Thymus (tissue), 11 donors: Measurements from ENCODE around the gene HBP1. TPM values are rescaled to one million over a fixed set of nuclear protein-coding genes. Genes with fewer than 3 reads are reported as not detected.
"Not testable (repeated sequence)": the region's sequence is repeated elsewhere in the genome, so short reads cannot be mapped to it uniquely, and the experiment has no call there.

Experiments
- DNase-seq, 9 donors: peaks; one replicate each; pipeline ENCODE4 v3.0.0-alpha.2; 2013; ENCODE audit warnings: low spot score in 9 of 9, low read depth in 6 of 9, missing footprints in 1 of 9
- H3K27ac ChIP-seq, 2 donors: one replicate each; pipeline ENCODE4 v1.5.1; 2013; ENCODE audit warnings: control low read depth in 1 of 2, low read depth in 1 of 2, low read length in 1 of 2, mild to moderate bottlenecking in 1 of 2, moderate library complexity in 1 of 2
- H3K27me3 ChIP-seq, 2 donors: one replicate each; pipeline ENCODE4 v1.5.1; 2013; ENCODE audit warnings: low read length in 1 of 2; ENCODE audit not compliant: control insufficient read depth in 2 of 2, insufficient read depth in 1 of 2
- H3K36me3 ChIP-seq, 2 donors: one replicate each; pipeline ENCODE4 v1.5.1; 2013; ENCODE audit warnings: low read length in 1 of 2, mild to moderate bottlenecking in 1 of 2, moderate library complexity in 1 of 2; ENCODE audit not compliant: control insufficient read depth in 2 of 2, insufficient read depth in 2 of 2
- H3K4me1 ChIP-seq, 2 donors: one replicate each; pipeline ENCODE4 v1.5.1; 2013; ENCODE audit warnings: low read length in 2 of 2; ENCODE audit not compliant: control insufficient read depth in 2 of 2, insufficient read depth in 2 of 2
- H3K4me3 ChIP-seq, 2 donors: one replicate each; pipeline ENCODE4 v1.5.1; 2013; ENCODE audit warnings: low read length in 2 of 2, control low read depth in 1 of 2, mild to moderate bottlenecking in 1 of 2
- H3K9me3 ChIP-seq, 2 donors: one replicate each; pipeline ENCODE4 v1.5.1; 2013; ENCODE audit warnings: low read length in 1 of 2, mild to moderate bottlenecking in 1 of 2; ENCODE audit not compliant: control insufficient read depth in 2 of 2, insufficient read depth in 1 of 2
- WGBS: extraction: QIAGEN DNeasy Blood & Tissue Kit; methylation state at CpG from one replicate; pipeline ENCODE4 v1.1.7; 2013; 5-methylcytosine and 5-hydroxymethylcytosine counted together
- polyA plus RNA-seq: library from polyadenylated mRNA; stranded (reverse); fragments of 200-250 nt; gene quantifications from one replicate; pipeline ENCODE4 v1.2.3, GENCODE V29; 2013
- total RNA-seq: library from RNA; stranded (reverse); fragments of 120-200 nt; gene quantifications from one replicate; pipeline ENCODE4 v1.2.4, GENCODE V29; 2013
- donor health status: healthy.

HBP1 gene
- total and polyA plus RNA-seq, 2 donors = 56.7 to 64.1 TPM

DNA sequence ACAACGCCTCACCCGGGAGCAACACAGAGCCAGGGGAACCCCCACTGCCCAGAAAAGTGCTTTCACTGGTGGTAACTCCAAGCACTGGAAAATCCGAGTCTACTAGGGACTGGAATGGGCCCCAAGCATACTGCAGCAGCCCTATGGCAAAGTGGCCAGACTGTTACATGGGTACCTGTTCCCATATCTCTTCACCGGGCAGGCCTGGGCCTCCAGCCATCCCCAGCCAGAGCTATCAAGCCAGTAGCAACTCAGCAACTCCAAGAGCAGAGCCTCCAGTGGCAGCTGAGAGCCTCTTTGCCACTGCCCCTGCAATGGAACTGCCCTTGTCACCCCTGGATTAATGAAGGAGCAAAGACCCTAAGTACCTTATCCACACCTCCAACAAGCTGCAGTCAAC is 73.5 kb downstream of the HBP1 start:
- DNase-seq = no peak
- whole genome bisulfite sequencing = 98% methylated on average over 4 of the region's 4 CpGs
- Histone ChIP-seq H3K9me3 (peaks cover 0 to 4% of the 10 kb centered on the region in 2 donors), H3K36me3 (no peaks in the 10 kb centered on the region), H3K4me3 (no peak overlapping the region), H3K27me3 (no peaks in the 10 kb centered on the region), H3K27ac (no peak overlapping the region), H3K4me1 (no peaks in the 10 kb centered on the region)

- Histone ChIP-seq H3K27ac (no peak overlapping the region), H3K9me3 (peaks cover 0 to 4% of the 10 kb centered on the region in 2 donors), H3K4me3 (no peak overlapping the region), H3K4me1 (no peaks in the 10 kb centered on the region), H3K27me3 (no peaks in the 10 kb centered on the region), H3K36me3 (peaks cover 2 to 5% of the 10 kb centered on the region in 2 donors)
- no peak for DNase-seq
- over 99% methylated on average over 2 of the region's 2 CpGs for WGBS
Observed at GRCh38 chr7:107244613-107245012, 75.8 kb downstream of the HBP1 start.

DNA sequence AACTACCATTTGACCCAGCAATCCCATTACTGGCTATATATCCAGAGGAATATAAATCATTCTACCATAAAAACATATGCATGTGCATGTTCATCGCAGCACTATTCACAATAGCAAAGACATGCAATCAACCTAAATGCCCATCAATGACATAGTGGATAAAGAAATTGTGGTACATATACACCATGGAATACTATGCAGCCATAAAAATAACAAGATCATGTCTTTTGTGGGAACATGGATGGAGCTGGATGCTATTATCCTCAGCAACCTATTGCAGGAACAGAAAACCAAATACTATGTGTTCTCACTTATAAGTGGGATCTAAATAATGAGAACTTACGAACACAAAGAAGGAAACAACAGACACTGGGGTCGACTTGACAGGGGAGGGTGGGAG is 78.0 kb downstream of the HBP1 start:
- H3K9me3 ChIP-seq, H3K4me1 ChIP-seq, DNase-seq, H3K27ac ChIP-seq, H3K36me3 ChIP-seq, H3K4me3 ChIP-seq, H3K27me3 ChIP-seq: not testable (repeated sequence)
- WGBS = 98% methylated on average over 3 of the region's 3 CpGs

DNA sequence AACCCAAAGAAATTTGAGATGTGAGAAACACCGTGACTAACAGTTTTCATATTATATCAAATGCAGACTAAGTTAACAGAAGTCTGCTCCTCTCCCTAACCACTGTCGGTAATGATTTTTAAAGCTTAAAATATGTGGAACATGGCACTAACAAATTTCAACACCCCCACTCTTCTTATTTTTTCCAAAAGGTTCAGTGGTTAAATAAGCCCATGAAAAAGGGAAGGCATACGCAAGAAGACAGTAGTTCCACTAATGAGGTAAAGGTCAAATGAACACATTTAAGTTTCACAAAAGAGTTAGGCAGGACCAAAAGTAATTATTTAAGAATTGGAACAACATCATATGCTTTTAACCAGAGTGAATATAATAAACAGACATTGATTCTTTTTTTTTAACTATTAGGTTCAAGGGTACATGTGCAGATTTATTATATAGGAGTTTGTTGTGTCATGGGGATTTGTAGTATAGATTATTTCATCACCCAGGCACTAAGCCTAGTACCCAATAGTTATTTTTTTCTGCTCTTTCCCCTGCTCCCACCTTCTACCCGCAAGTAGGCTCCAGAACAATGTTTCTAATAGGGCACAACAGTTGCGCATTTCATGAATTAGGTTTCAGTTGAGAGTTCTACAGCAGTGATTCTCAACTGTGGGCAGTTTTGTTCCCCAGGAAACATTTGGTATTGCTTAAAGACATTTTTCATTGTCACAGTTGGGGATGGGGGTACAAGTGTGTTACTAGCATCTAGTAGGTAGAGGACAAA is 79.9 kb downstream of the HBP1 start:
- Histone ChIP-seq H3K4me1 (no peaks in the 10 kb centered on the region), H3K4me3 (no peak overlapping the region), H3K27ac (no peak overlapping the region), H3K36me3 (peaks cover 2 to 5% of the 10 kb centered on the region in 2 donors), H3K9me3 (peaks cover 0 to 4% of the 10 kb centered on the region in 2 donors), H3K27me3 (no peaks in the 10 kb centered on the region)
- whole genome bisulfite sequencing = 97% methylated on average over 5 of the region's 5 CpGs
- DNase-seq = no peak

DNA sequence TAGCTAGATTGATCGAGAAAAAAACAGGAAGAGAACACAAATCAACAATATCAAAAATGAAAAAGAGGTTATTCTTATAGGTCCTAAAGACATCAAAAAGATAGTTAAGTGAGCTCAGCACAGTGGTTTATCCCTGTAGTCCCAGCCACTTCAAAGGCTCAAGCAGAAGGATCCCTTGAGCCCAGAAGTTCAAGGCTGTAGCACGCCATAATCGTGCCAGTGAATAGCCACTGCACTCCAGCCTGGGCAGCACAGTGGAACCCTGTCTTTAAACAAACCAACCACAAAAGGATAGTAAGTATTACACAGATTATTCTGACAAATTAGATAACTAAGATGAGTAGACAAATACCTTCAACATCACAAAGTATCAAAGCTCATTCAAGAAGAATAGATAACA is 83.2 kb downstream of the HBP1 start:
- no peaks in the 10 kb centered on the region for H3K4me1 ChIP-seq
- 95% methylated on average over 3 of the region's 3 CpGs for WGBS
- H3K27me3 ChIP-seq = no peaks in the 10 kb centered on the region
- no peak for DNase-seq
- H3K27ac ChIP-seq = no peak overlapping the region
- H3K36me3 ChIP-seq = peaks cover 4 to 5% of the 10 kb centered on the region in 2 donors
- H3K4me3 ChIP-seq = no peak overlapping the region
- no peaks in the 10 kb centered on the region for H3K9me3 ChIP-seq

Other genes starting within 250 kb of the HBP1 start
- gene PRKAR2B, start 124.3 kb upstream of the HBP1 start, total RNA-seq = 3.5 TPM
- 7.1 TPM for gene PRKAR2B, start 124.3 kb upstream of the HBP1 start, polyA plus RNA-seq